Gastrocnemius medialis (tissue), 4 donors: Measurements from ENCODE around the gene PHACTR3.

Experiments
- CTCF ChIP-seq, 5 experiments: fragments of 450-650 bp in 3 of 5; fragments of 200-600 bp in 2 of 5; sonication (generic) in 2 of 5; IDR thresholded peaks in 4 of 5; conservative IDR thresholded peaks in 1 of 5; 1 replicate in 4 of 5; 2 replicates in 1 of 5; pipeline ENCODE4 v1.5.1; 2016 to 2019; ENCODE audit warnings: antibody characterized with exemption in 5 of 5, mild to moderate bottlenecking in 3 of 5, moderate library complexity in 3 of 5
- POLR2A ChIP-seq, 2 donors: fragments of 450-650 bp; IDR thresholded peaks; one replicate each; pipeline ENCODE4 v1.6.1; 2017; ENCODE audit warnings: antibody characterized with exemption in 2 of 2, mild to moderate bottlenecking in 2 of 2, moderate library complexity in 2 of 2

- no peak for TF ChIP-seq CTCF (IDR thresholded peaks at IDR 0.05 in 4 of 5, conservative IDR thresholded peaks at IDR 0.05 in 1 of 5)
- no peak for TF ChIP-seq POLR2A (IDR thresholded peaks at IDR 0.05)
Observed at GRCh38 chr20:59823491-59824259, 219.3 kb downstream of the PHACTR3 start.
